IMR-90 (cell line): Measurements from ENCODE around the gene NTM. TPM values are rescaled to one million over a fixed set of nuclear protein-coding genes. Genes with fewer than 3 reads are reported as not detected.

Experiments
- ATAC-seq: fragments of 200-7000 bp; cut with Tn5 transposase; 2 replicates; pipeline ENCODE4 v1.9.1; 2020; ENCODE audit warnings: low read depth, mild to moderate bottlenecking, moderate library complexity
- BruUV-seq: library from RNA; stranded (reverse); fragments of 400-500 nt; replicated peaks from 2 replicates; lab custom pipeline; 2021; lab: Mats Ljungman, UMichigan
- CTCF ChIA-PET: fragments of 300-600 bp; formaldehyde crosslinking; extraction: SDS; loops from one replicate; lab custom pipeline; 2021; ENCODE audit warnings: antibody characterized with exemption; lab: Yijun Ruan, JAX
- POLR2A ChIA-PET: fragments of 300-600 bp; sonication (Branson Sonifier 250); formaldehyde crosslinking; loops from one replicate; lab custom pipeline; 2022; ENCODE audit warnings: antibody characterized with exemption; ENCODE audit not compliant: unreplicated experiment; lab: Charles Lee
- DNase-seq: peaks from one replicate; pipeline ENCODE4 v3.0.0; 2013
- H2AFZ ChIP-seq: replicated peaks from 2 replicates; pipeline ENCODE3; 2013; ENCODE audit warnings: low read length, mild to moderate bottlenecking; ENCODE audit not compliant: poor library complexity
- H2AK5ac ChIP-seq: 2 replicates; pipeline ENCODE4 v1.6.1; 2013; ENCODE audit warnings: low read depth, low read length, inconsistent platforms
- H2AK9ac ChIP-seq: replicated peaks from 2 replicates; pipeline ENCODE3; 2013; ENCODE audit warnings: mild to moderate bottlenecking, low read depth, low read length, moderate library complexity; ENCODE audit not compliant: poor library complexity
- H2BK120ac ChIP-seq: 2 replicates; pipeline ENCODE4 v1.6.1; 2013; ENCODE audit warnings: low read depth, low read length, inconsistent platforms
- H2BK15ac ChIP-seq: 3 replicates; pipeline ENCODE4 v1.6.1; 2013; ENCODE audit warnings: low read depth, low read length, inconsistent platforms
- H2BK20ac ChIP-seq: 2 replicates; pipeline ENCODE4 v1.6.1; 2013; ENCODE audit warnings: low read depth, mild to moderate bottlenecking, inconsistent platforms, low read length, moderate library complexity
- H2BK5ac ChIP-seq: 2 replicates; pipeline ENCODE4 v1.6.1; 2013; ENCODE audit warnings: mild to moderate bottlenecking, low read depth, low read length, inconsistent platforms; ENCODE audit not compliant: poor library complexity, severe bottlenecking
- H3K14ac ChIP-seq: replicated peaks from 2 replicates; pipeline ENCODE4 v1.6.1; 2013; ENCODE audit warnings: low read depth, low read length, inconsistent platforms
- H3K18ac ChIP-seq: 2 replicates; pipeline ENCODE4 v1.6.1; 2013; ENCODE audit warnings: low read depth, low read length, control low read depth
- H3K23ac ChIP-seq: 2 replicates; pipeline ENCODE4 v1.6.1; 2013; ENCODE audit warnings: low read depth, low read length, inconsistent platforms
- H3K27ac ChIP-seq: 2 replicates; pipeline ENCODE4 v1.5.1; 2013; ENCODE audit warnings: mild to moderate bottlenecking, control low read depth, low read length; ENCODE audit not compliant: insufficient read depth
- H3K27me3 ChIP-seq: 2 replicates; pipeline ENCODE4 v1.6.1; 2013; ENCODE audit warnings: low read length; ENCODE audit not compliant: control insufficient read depth, insufficient read depth
- H3K36me3 ChIP-seq: 2 replicates; pipeline ENCODE4 v1.6.1; 2013; ENCODE audit warnings: low read length, mixed read lengths; ENCODE audit not compliant: control insufficient read depth, insufficient read depth
- H3K4ac ChIP-seq: 2 replicates; pipeline ENCODE4 v1.6.1; 2013; ENCODE audit warnings: low read depth, low read length, inconsistent platforms
- H3K4me1 ChIP-seq: 2 replicates; pipeline ENCODE4 v1.6.1; 2013; ENCODE audit warnings: low read length, mixed read lengths; ENCODE audit not compliant: control insufficient read depth, insufficient read depth
- H3K4me2 ChIP-seq: 2 replicates; pipeline ENCODE4 v1.6.1; 2013; ENCODE audit warnings: low read depth, mild to moderate bottlenecking, control low read depth, low read length, moderate library complexity
- H3K4me3 ChIP-seq: 2 replicates; pipeline ENCODE4 v1.5.1; 2013; ENCODE audit warnings: low read depth, mild to moderate bottlenecking, control low read depth, low read length, moderate library complexity; ENCODE audit not compliant: insufficient read depth
- H3K56ac ChIP-seq: 2 replicates; pipeline ENCODE4 v1.6.1; 2013; ENCODE audit warnings: low read length, inconsistent platforms; ENCODE audit not compliant: insufficient read depth; ENCODE audit errors: extremely low read depth
- H3K79me1 ChIP-seq, 2 experiments: 2 replicates each; pipeline ENCODE4 v1.6.1; 2013; ENCODE audit warnings: low read length in 2 of 2, inconsistent platforms in 1 of 2, low read depth in 1 of 2
- H3K9ac ChIP-seq: 2 replicates; pipeline ENCODE4 v1.6.1; 2013; ENCODE audit warnings: low read depth, low read length, control low read depth
- H3K9me1 ChIP-seq: 2 replicates; pipeline ENCODE4 v1.6.1; 2013; ENCODE audit warnings: low read length, inconsistent platforms; ENCODE audit not compliant: insufficient read depth
- H3K9me3 ChIP-seq: 2 replicates; pipeline ENCODE4 v1.6.1; 2013; ENCODE audit warnings: low read length; ENCODE audit not compliant: control insufficient read depth, insufficient read depth
- H4K20me1 ChIP-seq: 2 replicates; pipeline ENCODE4 v1.6.1; 2013; ENCODE audit warnings: low read length, inconsistent platforms; ENCODE audit not compliant: insufficient read depth
- H4K5ac ChIP-seq: 2 replicates; pipeline ENCODE4 v1.6.1; 2013; ENCODE audit warnings: mild to moderate bottlenecking, low read depth, low read length, control low read depth
- H4K8ac ChIP-seq, 2 experiments: 2 replicates each; pipeline ENCODE4 v1.6.1; 2013; ENCODE audit warnings: low read depth in 2 of 2, low read length in 2 of 2, control low read depth in 1 of 2, inconsistent platforms in 1 of 2
- H4K91ac ChIP-seq: 2 replicates; pipeline ENCODE4 v1.6.1; 2013; ENCODE audit warnings: low read depth, low read length, inconsistent platforms; ENCODE audit not compliant: insufficient read depth
- BHLHE40 ChIP-seq: fragments of 150-350 bp; IDR thresholded peaks from 2 replicates; pipeline ENCODE4 v1.6.1; 2016; ENCODE audit warnings: mild to moderate bottlenecking, low read depth, low read length
- CEBPB ChIP-seq: IDR thresholded peaks from 2 replicates; pipeline ENCODE4 v1.6.1; 2012; ENCODE audit warnings: low read depth, low read length, improper control_type of control experiment
- CHD1 ChIP-seq: IDR thresholded peaks from 2 replicates; pipeline ENCODE4 v1.6.1; 2012; ENCODE audit warnings: low read depth, low read length, improper control_type of control experiment
- FOS ChIP-seq: fragments of 150-350 bp; IDR thresholded peaks from 2 replicates; pipeline ENCODE4 v1.6.1; 2016; ENCODE audit warnings: low read depth, low read length
- MAFK ChIP-seq: IDR thresholded peaks from 2 replicates; pipeline ENCODE4 v1.6.1; 2012; ENCODE audit warnings: low read depth, low read length, improper control_type of control experiment
- MAZ ChIP-seq: IDR thresholded peaks from 2 replicates; pipeline ENCODE4 v1.6.1; 2012; ENCODE audit warnings: low read depth, mild to moderate bottlenecking, low read length, improper control_type of control experiment, moderate library complexity, borderline replicate concordance
- MXI1 ChIP-seq: IDR thresholded peaks from 2 replicates; pipeline ENCODE4 v1.6.1; 2012; ENCODE audit warnings: low read depth, mild to moderate bottlenecking, low read length, moderate library complexity, borderline replicate concordance
- NFE2L2 ChIP-seq: fragments of 150-350 bp; IDR thresholded peaks from 2 replicates; pipeline ENCODE4 v1.6.1; 2016; ENCODE audit warnings: low read depth, mild to moderate bottlenecking, low read length
- POLR2A ChIP-seq: IDR thresholded peaks from 2 replicates; pipeline ENCODE4 v1.6.1; 2012; ENCODE audit warnings: mild to moderate bottlenecking, low read depth, low read length
- RAD21 ChIP-seq: IDR thresholded peaks from 2 replicates; pipeline ENCODE4 v1.6.1; 2012; ENCODE audit warnings: low read length, improper control_type of control experiment
- RCOR1 ChIP-seq: IDR thresholded peaks from 2 replicates; pipeline ENCODE4 v1.6.1; 2012; ENCODE audit warnings: mild to moderate bottlenecking, low read length, improper control_type of control experiment; ENCODE audit not compliant: insufficient replicate concordance
- RFX5 ChIP-seq: IDR thresholded peaks from 2 replicates; pipeline ENCODE4 v1.8.0; 2012; ENCODE audit warnings: low read depth, mild to moderate bottlenecking, low read length, moderate library complexity
- SMC3 ChIP-seq: fragments of 150-350 bp; IDR thresholded peaks from 2 replicates; pipeline ENCODE4 v1.6.1; 2016; ENCODE audit warnings: low read depth, mild to moderate bottlenecking, antibody characterized with exemption, low read length, moderate library complexity
- WGBS, 2 experiments: methylation state at CpG; one replicate each; pipeline versions ENCODE4 v1.1.5 to v1.1.7; 2013; ENCODE audit warnings: missing lambda C conversion rate in 2 of 2; ENCODE audit not compliant: insufficient read length in 1 of 2; ENCODE audit errors: extremely low coverage in 2 of 2; 5-methylcytosine and 5-hydroxymethylcytosine counted together
- dilution Hi-C: fragments of 300-500 bp; cut with HindIII; formaldehyde crosslinking; loops from one replicate; pipeline ENCODE4 v1.14.3; 2018; ENCODE audit warnings: low sequenced_read_pairs; ENCODE audit not compliant: unreplicated experiment
- in situ Hi-C: fragments of 300-500 bp; cut with MboI; formaldehyde crosslinking; loops from 3 replicates; pipeline ENCODE4 v1.14.3; 2019; ENCODE audit warnings: low sequenced_read_pairs, inconsistent platforms, mixed read lengths
- intact Hi-C: fragments of 100-400 bp; cut with micrococcal nuclease; formaldehyde crosslinking; loops from 2 replicates; pipeline ENCODE4 v1.10.0; 2022
- polyA plus RNA-seq, 3 experiments: library from polyadenylated mRNA; depleted of rRNA; stranded (reverse); fragments of >200 nt; gene quantifications; 2 replicates each; pipeline ENCODE4 v1.2.3, GENCODE V29; 2012; ENCODE audit warnings: low replicate concordance in 1 of 3
- total RNA-seq: library from RNA; depleted of rRNA; stranded (reverse); fragments of >200 nt; gene quantifications from 2 replicates; pipeline ENCODE4 v1.2.3, GENCODE V29; 2012
- TF ChIP-seq, protein P1 (sequence below): fragments of 150-350 bp; IDR thresholded peaks from 2 replicates; pipeline ENCODE4 v1.6.1; 2017; ENCODE audit warnings: mild to moderate bottlenecking, antibody characterized with exemption, low read length, low read depth
- TF ChIP-seq, protein P2 (sequence below): fragments of 150-350 bp; IDR thresholded peaks from 2 replicates; pipeline ENCODE4 v1.6.1; 2016; ENCODE audit warnings: low read depth, mild to moderate bottlenecking, low read length, moderate library complexity, borderline replicate concordance
- TF ChIP-seq, protein P3 (sequence below): conservative IDR thresholded peaks from 2 replicates; pipeline ENCODE4 v1.5.1; 2012; ENCODE audit warnings: mild to moderate bottlenecking, low read depth, low read length, improper control_type of control experiment

NTM gene
- total and polyA plus RNA-seq, 2 of the 4 experiments (the other 2 are of a cell fraction), result 19.5 to 25.5 TPM

DNA sequence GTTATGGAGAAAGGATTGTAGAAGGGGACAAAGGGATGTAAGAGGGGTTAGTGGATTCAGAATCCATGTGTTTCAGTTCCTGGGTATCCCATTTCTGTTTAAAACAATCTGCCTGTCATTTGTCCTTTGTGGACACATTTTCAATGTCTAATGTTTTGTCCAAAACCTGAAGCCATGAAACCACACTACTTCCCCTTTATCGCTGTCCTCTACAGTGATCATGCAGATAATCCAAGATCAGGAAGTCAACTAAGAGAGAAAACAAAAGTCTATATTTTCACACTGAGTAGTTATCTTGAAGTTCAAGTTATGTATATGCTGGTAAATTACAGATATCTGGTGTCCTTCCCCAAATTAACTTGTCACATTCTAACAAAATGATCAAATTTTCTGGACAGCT is 457.0 kb downstream of the NTM start:
- intact Hi-C loops, result no loop called here
- ATAC-seq (no peak), DNase-seq (no peak)
- Histone ChIP-seq H2AFZ (no peak overlapping the region), H4K8ac (no peak overlapping the region), H3K9me1 (no peaks in the 10 kb centered on the region), H4K20me1 (no peaks in the 10 kb centered on the region), H3K18ac (no peak overlapping the region), H3K4me2 (no peak overlapping the region), H3K4me3 (no peak overlapping the region), H2BK120ac (no peak overlapping the region), H3K4ac (no peak overlapping the region), H3K9ac (no peak overlapping the region), H2BK20ac (no peak overlapping the region), H3K36me3 (no peaks in the 10 kb centered on the region), H2AK9ac (no peak overlapping the region), H3K56ac (no peak overlapping the region), H3K4me1 (no peaks in the 10 kb centered on the region), H3K79me1 (no peaks in the 10 kb centered on the region), H3K27ac (no peak overlapping the region), H2AK5ac (no peak overlapping the region), H3K9me3 (no peaks in the 10 kb centered on the region), H3K27me3 (peaks cover 16% of the 10 kb centered on the region), H3K14ac (no peak overlapping the region), H2BK15ac (no peak overlapping the region), H2BK5ac (no peak overlapping the region), H4K5ac (no peak overlapping the region), H4K91ac (no peak overlapping the region), H3K23ac (no peak overlapping the region)
- in situ Hi-C loops, result no loop called here
- POLR2A ChIA-PET, result no interaction called here
- BruUV-seq, result no TSS peak
- no CpG with 5 or more reads among the region's 1 CpG for WGBS, 2 experiments
- dilution Hi-C loops, result no loop called here
- CTCF ChIA-PET, result interaction anchor here (0.7 to 0.8 kb wide), 2 partner anchors 13 to 599 kb away, joined by 3 read pairs; no protein-coding TSS in a partner anchor
- no peak for TF ChIP-seq CEBPB
- TF ChIP-seq, protein P1, sequence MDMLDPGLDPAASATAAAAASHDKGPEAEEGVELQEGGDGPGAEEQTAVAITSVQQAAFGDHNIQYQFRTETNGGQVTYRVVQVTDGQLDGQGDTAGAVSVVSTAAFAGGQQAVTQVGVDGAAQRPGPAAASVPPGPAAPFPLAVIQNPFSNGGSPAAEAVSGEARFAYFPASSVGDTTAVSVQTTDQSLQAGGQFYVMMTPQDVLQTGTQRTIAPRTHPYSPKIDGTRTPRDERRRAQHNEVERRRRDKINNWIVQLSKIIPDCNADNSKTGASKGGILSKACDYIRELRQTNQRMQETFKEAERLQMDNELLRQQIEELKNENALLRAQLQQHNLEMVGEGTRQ, result no peak
- no peak for TF ChIP-seq SMC3
- TF ChIP-seq RFX5, result no peak
- TF ChIP-seq MAFK, result no peak
- no peak for TF ChIP-seq POLR2A
- no peak for TF ChIP-seq RCOR1
- no peak for TF ChIP-seq RAD21
- no peak for TF ChIP-seq BHLHE40
- no peak for TF ChIP-seq MAZ
- TF ChIP-seq, protein P2, sequence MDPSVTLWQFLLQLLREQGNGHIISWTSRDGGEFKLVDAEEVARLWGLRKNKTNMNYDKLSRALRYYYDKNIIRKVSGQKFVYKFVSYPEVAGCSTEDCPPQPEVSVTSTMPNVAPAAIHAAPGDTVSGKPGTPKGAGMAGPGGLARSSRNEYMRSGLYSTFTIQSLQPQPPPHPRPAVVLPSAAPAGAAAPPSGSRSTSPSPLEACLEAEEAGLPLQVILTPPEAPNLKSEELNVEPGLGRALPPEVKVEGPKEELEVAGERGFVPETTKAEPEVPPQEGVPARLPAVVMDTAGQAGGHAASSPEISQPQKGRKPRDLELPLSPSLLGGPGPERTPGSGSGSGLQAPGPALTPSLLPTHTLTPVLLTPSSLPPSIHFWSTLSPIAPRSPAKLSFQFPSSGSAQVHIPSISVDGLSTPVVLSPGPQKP, result no peak
- no peak for TF ChIP-seq FOS
- no peak for TF ChIP-seq NFE2L2
- no peak for TF ChIP-seq MXI1
- no peak for TF ChIP-seq CHD1
- TF ChIP-seq, protein P3, sequence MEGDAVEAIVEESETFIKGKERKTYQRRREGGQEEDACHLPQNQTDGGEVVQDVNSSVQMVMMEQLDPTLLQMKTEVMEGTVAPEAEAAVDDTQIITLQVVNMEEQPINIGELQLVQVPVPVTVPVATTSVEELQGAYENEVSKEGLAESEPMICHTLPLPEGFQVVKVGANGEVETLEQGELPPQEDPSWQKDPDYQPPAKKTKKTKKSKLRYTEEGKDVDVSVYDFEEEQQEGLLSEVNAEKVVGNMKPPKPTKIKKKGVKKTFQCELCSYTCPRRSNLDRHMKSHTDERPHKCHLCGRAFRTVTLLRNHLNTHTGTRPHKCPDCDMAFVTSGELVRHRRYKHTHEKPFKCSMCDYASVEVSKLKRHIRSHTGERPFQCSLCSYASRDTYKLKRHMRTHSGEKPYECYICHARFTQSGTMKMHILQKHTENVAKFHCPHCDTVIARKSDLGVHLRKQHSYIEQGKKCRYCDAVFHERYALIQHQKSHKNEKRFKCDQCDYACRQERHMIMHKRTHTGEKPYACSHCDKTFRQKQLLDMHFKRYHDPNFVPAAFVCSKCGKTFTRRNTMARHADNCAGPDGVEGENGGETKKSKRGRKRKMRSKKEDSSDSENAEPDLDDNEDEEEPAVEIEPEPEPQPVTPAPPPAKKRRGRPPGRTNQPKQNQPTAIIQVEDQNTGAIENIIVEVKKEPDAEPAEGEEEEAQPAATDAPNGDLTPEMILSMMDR, result no peak
